GM12878 (cell line): ENCODE results near the gene SNN. TPM values are rescaled to one million over a fixed set of nuclear protein-coding genes. Genes with fewer than 3 reads are reported as not detected.

Source experiments
- ATAC-seq: fragments of 200-7000 bp; cut with Tn5 transposase; 3 replicates; pipeline ENCODE4 v1.9.1; 2020; ENCODE audit warnings: mild to moderate bottlenecking, moderate library complexity
- BruUV-seq: library from RNA; stranded (reverse); fragments of 400-500 nt; replicated peaks from 2 replicates; lab custom pipeline; 2021; lab: Mats Ljungman, UMichigan
- CTCF ChIA-PET: fragments of 300-600 bp; sonication (Branson Sonifier 250); formaldehyde crosslinking; extraction: SDS; loops from one replicate; lab custom pipeline; 2021; ENCODE audit warnings: inconsistent platforms; lab: Yijun Ruan, JAX
- POLR2A ChIA-PET: fragments of 350-600 bp; formaldehyde crosslinking; extraction: SDS; loops from one replicate; lab custom pipeline; 2021; ENCODE audit warnings: inconsistent platforms; lab: Charles Lee
- RAD21 ChIA-PET: fragments of 300-600 bp; sonication (Branson Sonifier 250); formaldehyde crosslinking; loops from one replicate; lab custom pipeline; 2023; ENCODE audit warnings: antibody characterized with exemption; ENCODE audit not compliant: unreplicated experiment; lab: Charles Lee
- SMC1A ChIA-PET: fragments of 300-600 bp; sonication (Branson Sonifier 250); formaldehyde crosslinking; loops from one replicate; lab custom pipeline; 2023; ENCODE audit not compliant: unreplicated experiment, uncharacterized antibody; lab: Charles Lee
- DNase-seq: peaks from one replicate; pipeline ENCODE4 v3.0.0-alpha.2; 2011; ENCODE audit warnings: low read depth, low spot score
- FAIRE-seq: peaks from 3 replicates; lab custom pipeline; 2011; peaks lifted over from hg19 to GRCh38; lab: Jason Lieb, UNC
- H2AFZ ChIP-seq: 2 replicates; pipeline ENCODE4 v1.6.0; 2011; ENCODE audit warnings: low read depth, low read length, control low read depth; ENCODE audit not compliant: control insufficient read depth
- H3K27ac ChIP-seq: 2 replicates; pipeline ENCODE4 v1.5.1; 2011; ENCODE audit warnings: control low read depth; ENCODE audit not compliant: control insufficient read depth, insufficient read depth
- H3K27me3 ChIP-seq, 2 experiments: replicated peaks in 1 of 2; 2 replicates each; pipeline versions ENCODE4 v1.6.0 to v1.6.1; 2011; ENCODE audit warnings: low read length in 1 of 2; ENCODE audit not compliant: control insufficient read depth in 2 of 2, insufficient read depth in 2 of 2
- H3K36me3 ChIP-seq, 2 experiments: 2 replicates each; pipeline ENCODE4 v1.5.1; 2011; ENCODE audit warnings: low read length in 1 of 2; ENCODE audit not compliant: control insufficient read depth in 2 of 2, insufficient read depth in 2 of 2
- H3K4me1 ChIP-seq: 2 replicates; pipeline ENCODE4 v1.6.1; 2011; ENCODE audit warnings: mild to moderate bottlenecking, low read length, moderate library complexity, mixed read lengths; ENCODE audit not compliant: control insufficient read depth, insufficient read depth
- H3K4me2 ChIP-seq: 2 replicates; pipeline ENCODE4 v1.6.0; 2011; ENCODE audit warnings: control low read depth; ENCODE audit not compliant: control insufficient read depth, insufficient read depth
- H3K4me3 ChIP-seq: fragments of 200-600 bp; sonication (generic); 2 replicates; pipeline ENCODE4 v1.5.1; 2016
- H3K79me2 ChIP-seq: 2 replicates; pipeline ENCODE4 v1.6.0; 2011; ENCODE audit warnings: low read length; ENCODE audit not compliant: control insufficient read depth, insufficient read depth
- H3K9ac ChIP-seq: 2 replicates; pipeline ENCODE4 v1.8.0; 2011; ENCODE audit warnings: low read length, control low read depth, mixed read lengths; ENCODE audit not compliant: control insufficient read depth, insufficient read depth
- H3K9me3 ChIP-seq: replicated peaks from 3 replicates; pipeline ENCODE4 v1.5.1; 2011; ENCODE audit warnings: mild to moderate bottlenecking, low read length; ENCODE audit not compliant: control insufficient read depth, insufficient read depth
- H4K20me1 ChIP-seq: 2 replicates; pipeline ENCODE4 v1.6.0; 2011; ENCODE audit not compliant: control insufficient read depth, insufficient read depth
- BHLHE40 ChIP-seq, 2 experiments: fragments of 450-650 bp in 1 of 2; IDR thresholded peaks; 2 replicates each; pipeline ENCODE4 v1.6.1; 2011 to 2017; ENCODE audit warnings: low read depth in 2 of 2, borderline replicate concordance in 1 of 2, improper control_type of control experiment in 1 of 2, low read length in 1 of 2, mild to moderate bottlenecking in 1 of 2
- BMI1 ChIP-seq: fragments of 450-650 bp; IDR thresholded peaks from 2 replicates; pipeline ENCODE4 v1.6.1; 2016; ENCODE audit warnings: mild to moderate bottlenecking, moderate library complexity, borderline replicate concordance
- EED ChIP-seq: sonication (generic); IDR thresholded peaks from 2 replicates; pipeline ENCODE4 v1.6.1; 2016; ENCODE audit warnings: antibody characterized with exemption, low read depth
- FOS ChIP-seq: IDR thresholded peaks from 3 replicates; pipeline ENCODE4 v1.6.1; 2011; ENCODE audit warnings: borderline replicate concordance; ENCODE audit not compliant: insufficient read length; ENCODE audit errors: extremely low read depth
- GATAD2B ChIP-seq: fragments of 450-650 bp; conservative IDR thresholded peaks from 2 replicates; pipeline ENCODE4 v1.6.1; 2017; ENCODE audit warnings: low read depth, mild to moderate bottlenecking, moderate library complexity
- PAX8 ChIP-seq: fragments of 450-650 bp; IDR thresholded peaks from 2 replicates; pipeline ENCODE4 v1.6.1; 2017; ENCODE audit warnings: mild to moderate bottlenecking, moderate library complexity
- RBBP5 ChIP-seq: fragments of 200-600 bp; sonication (generic); conservative IDR thresholded peaks from 2 replicates; pipeline ENCODE4 v1.6.1; 2016
- WRNIP1 ChIP-seq: IDR thresholded peaks from 2 replicates; pipeline ENCODE4 v1.6.1; 2011; ENCODE audit warnings: low read depth, low read length, improper control_type of control experiment, borderline replicate concordance
- ZNF207 ChIP-seq: fragments of 450-650 bp; IDR thresholded peaks from 2 replicates; pipeline ENCODE4 v1.6.1; 2014; ENCODE audit warnings: antibody characterized with exemption, mild to moderate bottlenecking, borderline replicate concordance
- WGBS: methylation state at CpG from one replicate; pipeline ENCODE4 v1.1.6; 2016; ENCODE audit warnings: low lambda C conversion rate; ENCODE audit not compliant: insufficient replicate concordance, insufficient coverage; ENCODE audit errors: missing lambda C conversion rate; 5-methylcytosine and 5-hydroxymethylcytosine counted together
- in situ Hi-C: fragments of 300-500 bp; cut with MboI; formaldehyde crosslinking; loops from 9 replicates; pipeline ENCODE4 v1.14.3; 2018; ENCODE audit warnings: mixed read lengths
- intact Hi-C: fragments of 100-400 bp; cut with micrococcal nuclease; formaldehyde crosslinking; loops from one replicate; pipeline ENCODE4 v1.14.2; 2022; ENCODE audit not compliant: unreplicated experiment
- polyA plus RNA-seq, 11 experiments: library from polyadenylated mRNA; depleted of rRNA in 4 of 11; unstranded in 6 of 11; stranded (reverse) in 5 of 11; fragments of >200 nt; fragmentation: Nextera tagmentation in 4 of 11; fragmentation: Illumina TruSeq in 1 of 11; extraction: Ambion mirVana in 4 of 11; extraction: Trizol in 1 of 11; gene quantifications; 1 replicate in 1 of 11; 2 replicates in 10 of 11; pipeline versions ENCODE4 v1.2.1 to v1.2.3, GENCODE V29; 2011 to 2016; ENCODE audit warnings: inconsistent platforms in 2 of 11, missing spikeins in 2 of 11, low read depth in 1 of 11
- total RNA-seq, 4 experiments: library from RNA; depleted of rRNA in 3 of 4; stranded (reverse); fragments of >200 nt in 3 of 4; fragmentation: Illumina TruSeq in 1 of 4; extraction: Trizol in 1 of 4; gene quantifications; 2 replicates each; pipeline versions ENCODE4 v1.2.1 to v1.2.3, GENCODE V29; 2013 to 2021
- TF ChIP-seq, protein P1 (sequence below): fragments of 450-650 bp; IDR thresholded peaks from 2 replicates; pipeline ENCODE4 v1.6.1; 2018; ENCODE audit warnings: borderline replicate concordance, mild to moderate bottlenecking; ENCODE audit not compliant: partially characterized antibody
- TF ChIP-seq, protein P2 (sequence below): fragments of 450-650 bp; IDR thresholded peaks from 2 replicates; pipeline ENCODE4 v1.6.1; 2017; ENCODE audit warnings: mild to moderate bottlenecking
- TF ChIP-seq, protein P3 (sequence below): fragments of 450-650 bp; IDR thresholded peaks from 2 replicates; pipeline ENCODE4 v1.6.1; 2016; ENCODE audit warnings: mild to moderate bottlenecking, moderate library complexity, borderline replicate concordance

The SNN gene
- total and polyA plus RNA-seq, 10 of the 15 experiments (the other 5 are each of a cell fraction or from before 2014, with no cell fraction given) = 2.2 to 43.4 (median 27.8) TPM

DNA sequence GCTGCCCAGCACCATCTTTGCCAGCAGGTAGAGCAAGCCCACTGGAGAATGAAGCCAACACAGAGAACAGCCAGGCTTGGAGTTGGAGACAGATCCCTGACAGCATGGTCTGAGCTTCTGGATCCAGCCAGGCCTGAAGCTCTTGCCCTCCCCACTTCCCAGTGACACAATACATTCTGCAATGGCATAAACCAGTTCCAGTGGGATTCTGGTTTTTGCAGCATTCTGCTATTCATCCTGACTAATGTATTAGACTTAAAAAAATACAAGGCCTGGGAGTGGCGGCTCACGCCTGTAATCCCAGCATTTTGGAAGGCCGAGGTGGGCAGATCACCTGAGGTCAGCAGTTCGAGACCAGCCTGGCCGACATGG lies 41.0 kb upstream of the SNN start:
- ATAC-seq (no peak), DNase-seq (no peak), FAIRE-seq (no peak)
- Histone ChIP-seq H3K36me3 (no peaks in the 10 kb centered on the region), H3K9ac (no peak overlapping the region), H3K4me3 (no peak overlapping the region), H2AFZ (no peak overlapping the region), H3K4me1 (peaks cover 12% of the 10 kb centered on the region), H3K4me2 (no peak overlapping the region), H4K20me1 (no peaks in the 10 kb centered on the region), H3K79me2 (no peaks in the 10 kb centered on the region), H3K27me3 (no peaks in the 10 kb centered on the region), H3K27ac (no peak overlapping the region), H3K9me3 (no peaks in the 10 kb centered on the region; the same call in 2 of the 3 replicates)
- TF ChIP-seq EED (no peak), PAX8 (no peak), BHLHE40 (IDR thresholded peaks at IDR 0.05; ENCODE audit: borderline replicate concordance in 1 of 2, low read depth in 2 of 2, low read length in 1 of 2) (no peak), BMI1 (no peak), WRNIP1 (no peak), RBBP5 (no peak), FOS (no peak), ZNF207 (no peak), GATAD2B (no peak)
- TF ChIP-seq, protein P1, sequence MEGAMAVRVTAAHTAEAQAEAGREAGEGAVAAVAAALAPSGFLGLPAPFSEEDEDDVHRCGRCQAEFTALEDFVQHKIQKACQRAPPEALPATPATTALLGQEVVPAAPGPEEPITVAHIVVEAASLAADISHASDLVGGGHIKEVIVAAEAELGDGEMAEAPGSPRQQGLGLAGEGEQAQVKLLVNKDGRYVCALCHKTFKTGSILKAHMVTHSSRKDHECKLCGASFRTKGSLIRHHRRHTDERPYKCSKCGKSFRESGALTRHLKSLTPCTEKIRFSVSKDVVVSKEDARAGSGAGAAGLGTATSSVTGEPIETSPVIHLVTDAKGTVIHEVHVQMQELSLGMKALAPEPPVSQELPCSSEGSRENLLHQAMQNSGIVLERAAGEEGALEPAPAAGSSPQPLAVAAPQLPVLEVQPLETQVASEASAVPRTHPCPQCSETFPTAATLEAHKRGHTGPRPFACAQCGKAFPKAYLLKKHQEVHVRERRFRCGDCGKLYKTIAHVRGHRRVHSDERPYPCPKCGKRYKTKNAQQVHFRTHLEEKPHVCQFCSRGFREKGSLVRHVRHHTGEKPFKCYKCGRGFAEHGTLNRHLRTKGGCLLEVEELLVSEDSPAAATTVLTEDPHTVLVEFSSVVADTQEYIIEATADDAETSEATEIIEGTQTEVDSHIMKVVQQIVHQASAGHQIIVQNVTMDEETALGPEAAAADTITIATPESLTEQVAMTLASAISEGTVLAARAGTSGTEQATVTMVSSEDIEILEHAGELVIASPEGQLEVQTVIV = no peak
- TF ChIP-seq, protein P2, sequence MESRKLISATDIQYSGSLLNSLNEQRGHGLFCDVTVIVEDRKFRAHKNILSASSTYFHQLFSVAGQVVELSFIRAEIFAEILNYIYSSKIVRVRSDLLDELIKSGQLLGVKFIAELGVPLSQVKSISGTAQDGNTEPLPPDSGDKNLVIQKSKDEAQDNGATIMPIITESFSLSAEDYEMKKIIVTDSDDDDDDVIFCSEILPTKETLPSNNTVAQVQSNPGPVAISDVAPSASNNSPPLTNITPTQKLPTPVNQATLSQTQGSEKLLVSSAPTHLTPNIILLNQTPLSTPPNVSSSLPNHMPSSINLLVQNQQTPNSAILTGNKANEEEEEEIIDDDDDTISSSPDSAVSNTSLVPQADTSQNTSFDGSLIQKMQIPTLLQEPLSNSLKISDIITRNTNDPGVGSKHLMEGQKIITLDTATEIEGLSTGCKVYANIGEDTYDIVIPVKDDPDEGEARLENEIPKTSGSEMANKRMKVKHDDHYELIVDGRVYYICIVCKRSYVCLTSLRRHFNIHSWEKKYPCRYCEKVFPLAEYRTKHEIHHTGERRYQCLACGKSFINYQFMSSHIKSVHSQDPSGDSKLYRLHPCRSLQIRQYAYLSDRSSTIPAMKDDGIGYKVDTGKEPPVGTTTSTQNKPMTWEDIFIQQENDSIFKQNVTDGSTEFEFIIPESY = no peak
- TF ChIP-seq, protein P3, sequence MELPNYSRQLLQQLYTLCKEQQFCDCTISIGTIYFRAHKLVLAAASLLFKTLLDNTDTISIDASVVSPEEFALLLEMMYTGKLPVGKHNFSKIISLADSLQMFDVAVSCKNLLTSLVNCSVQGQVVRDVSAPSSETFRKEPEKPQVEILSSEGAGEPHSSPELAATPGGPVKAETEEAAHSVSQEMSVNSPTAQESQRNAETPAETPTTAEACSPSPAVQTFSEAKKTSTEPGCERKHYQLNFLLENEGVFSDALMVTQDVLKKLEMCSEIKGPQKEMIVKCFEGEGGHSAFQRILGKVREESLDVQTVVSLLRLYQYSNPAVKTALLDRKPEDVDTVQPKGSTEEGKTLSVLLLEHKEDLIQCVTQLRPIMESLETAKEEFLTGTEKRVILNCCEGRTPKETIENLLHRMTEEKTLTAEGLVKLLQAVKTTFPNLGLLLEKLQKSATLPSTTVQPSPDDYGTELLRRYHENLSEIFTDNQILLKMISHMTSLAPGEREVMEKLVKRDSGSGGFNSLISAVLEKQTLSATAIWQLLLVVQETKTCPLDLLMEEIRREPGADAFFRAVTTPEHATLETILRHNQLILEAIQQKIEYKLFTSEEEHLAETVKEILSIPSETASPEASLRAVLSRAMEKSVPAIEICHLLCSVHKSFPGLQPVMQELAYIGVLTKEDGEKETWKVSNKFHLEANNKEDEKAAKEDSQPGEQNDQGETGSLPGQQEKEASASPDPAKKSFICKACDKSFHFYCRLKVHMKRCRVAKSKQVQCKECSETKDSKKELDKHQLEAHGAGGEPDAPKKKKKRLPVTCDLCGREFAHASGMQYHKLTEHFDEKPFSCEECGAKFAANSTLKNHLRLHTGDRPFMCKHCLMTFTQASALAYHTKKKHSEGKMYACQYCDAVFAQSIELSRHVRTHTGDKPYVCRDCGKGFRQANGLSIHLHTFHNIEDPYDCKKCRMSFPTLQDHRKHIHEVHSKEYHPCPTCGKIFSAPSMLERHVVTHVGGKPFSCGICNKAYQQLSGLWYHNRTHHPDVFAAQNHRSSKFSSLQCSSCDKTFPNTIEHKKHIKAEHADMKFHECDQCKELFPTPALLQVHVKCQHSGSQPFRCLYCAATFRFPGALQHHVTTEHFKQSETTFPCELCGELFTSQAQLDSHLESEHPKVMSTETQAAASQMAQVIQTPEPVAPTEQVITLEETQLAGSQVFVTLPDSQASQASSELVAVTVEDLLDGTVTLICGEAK = no peak
- in situ Hi-C loops (no loop called here), intact Hi-C loops (no loop called here)
- CTCF ChIA-PET = interaction anchor here (0.6 to 1.1 kb wide), 3 partner anchors 9 to 110 kb away, joined by 3 read pairs; no protein-coding TSS in a partner anchor
- POLR2A ChIA-PET = no interaction called here
- no TSS peak for BruUV-seq
- SMC1A ChIA-PET = no interaction called here
- RAD21 ChIA-PET = no interaction called here
- 76% methylated on average over 5 of the region's 5 CpGs for WGBS
